Esophagus muscularis mucosa (tissue), 3 donors: ENCODE data around the gene PTPRN2.

Experiments used
- POLR2AphosphoS5 ChIP-seq, 2 donors: sonication (generic); formaldehyde crosslinking; IDR thresholded peaks; one replicate each; pipeline ENCODE4 v1.6.1; 2017; ENCODE audit warnings: antibody characterized with exemption in 2 of 2
- TF ChIP-seq, protein P1 (sequence below), 3 experiments: fragments of 200-600 bp in 2 of 3; fragments of 450-650 bp in 1 of 3; sonication (generic) in 2 of 3; IDR thresholded peaks; one replicate each; pipeline ENCODE4 v1.5.1; 2017 to 2019; ENCODE audit warnings: antibody characterized with exemption in 3 of 3, mild to moderate bottlenecking in 2 of 3, moderate library complexity in 1 of 3

DNA sequence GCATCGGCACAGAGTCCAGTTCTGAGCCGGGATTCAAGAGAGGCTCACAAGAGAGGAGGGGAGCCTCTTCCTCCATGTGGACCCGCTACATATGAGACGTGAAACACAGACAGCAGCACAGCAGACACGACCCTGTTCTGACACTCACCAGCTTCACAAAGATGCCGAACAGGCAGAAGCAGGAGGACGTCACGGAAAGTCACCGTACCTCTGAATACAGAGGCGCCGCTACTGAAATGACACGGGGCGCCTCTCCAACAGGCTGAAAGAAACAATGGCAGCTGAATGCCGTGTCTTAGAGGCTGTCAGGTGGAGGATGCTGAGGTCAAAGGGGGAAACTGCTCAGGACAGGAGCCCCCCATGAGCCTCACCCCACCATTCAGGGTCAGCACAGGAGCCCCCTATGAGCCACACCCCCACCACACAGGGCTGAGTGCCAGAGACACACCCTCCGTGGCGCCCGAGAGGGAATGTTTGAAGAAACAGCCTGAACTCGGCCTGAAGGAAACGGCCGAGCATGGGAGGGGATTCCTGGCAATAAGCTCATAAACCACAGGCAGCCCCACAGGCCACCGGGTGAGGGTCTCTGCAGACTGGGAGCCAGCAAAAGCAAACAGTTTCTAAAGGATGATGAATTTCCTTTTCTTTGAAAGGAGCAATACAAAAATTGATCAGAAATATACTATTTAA, 510.3 kb downstream of the PTPRN2 start:
- no peak for TF ChIP-seq POLR2AphosphoS5 (IDR thresholded peaks at IDR 0.05)
- TF ChIP-seq, protein P1, sequence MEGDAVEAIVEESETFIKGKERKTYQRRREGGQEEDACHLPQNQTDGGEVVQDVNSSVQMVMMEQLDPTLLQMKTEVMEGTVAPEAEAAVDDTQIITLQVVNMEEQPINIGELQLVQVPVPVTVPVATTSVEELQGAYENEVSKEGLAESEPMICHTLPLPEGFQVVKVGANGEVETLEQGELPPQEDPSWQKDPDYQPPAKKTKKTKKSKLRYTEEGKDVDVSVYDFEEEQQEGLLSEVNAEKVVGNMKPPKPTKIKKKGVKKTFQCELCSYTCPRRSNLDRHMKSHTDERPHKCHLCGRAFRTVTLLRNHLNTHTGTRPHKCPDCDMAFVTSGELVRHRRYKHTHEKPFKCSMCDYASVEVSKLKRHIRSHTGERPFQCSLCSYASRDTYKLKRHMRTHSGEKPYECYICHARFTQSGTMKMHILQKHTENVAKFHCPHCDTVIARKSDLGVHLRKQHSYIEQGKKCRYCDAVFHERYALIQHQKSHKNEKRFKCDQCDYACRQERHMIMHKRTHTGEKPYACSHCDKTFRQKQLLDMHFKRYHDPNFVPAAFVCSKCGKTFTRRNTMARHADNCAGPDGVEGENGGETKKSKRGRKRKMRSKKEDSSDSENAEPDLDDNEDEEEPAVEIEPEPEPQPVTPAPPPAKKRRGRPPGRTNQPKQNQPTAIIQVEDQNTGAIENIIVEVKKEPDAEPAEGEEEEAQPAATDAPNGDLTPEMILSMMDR (IDR thresholded peaks at IDR 0.05), result no peak
